OCI-LY1 (cell line): ENCODE results near the gene KRT16.
"Not testable (repeated sequence)": the region's sequence is repeated elsewhere in the genome, so short reads cannot be mapped to it uniquely, and the experiment has no call there.

ENCODE experiments used
- CTCF ChIP-seq: fragments of 200-600 bp; sonication (generic), shearing (Covaris generic); IDR thresholded peaks from 2 replicates; pipeline ENCODE4 v1.5.1; 2017; ENCODE audit warnings: mild to moderate bottlenecking, antibody characterized with exemption, low read length, moderate library complexity, mixed read lengths
- EZH2 ChIP-seq: fragments of 200-600 bp; sonication (generic), shearing (Covaris generic); IDR thresholded peaks from 2 replicates; pipeline ENCODE4 v1.8.0; 2017; ENCODE audit warnings: borderline replicate concordance, mixed run types, mild to moderate bottlenecking, antibody characterized with exemption, low read length, moderate library complexity, mixed read lengths

GRCh38 chr17:41623184-41623861 lies 10.8 kb upstream of the KRT16 start:
- not testable (repeated sequence) for TF ChIP-seq CTCF, EZH2
